Prostate gland (tissue), 2 donors: ENCODE data around the gene PDGFA.
"Not testable (repeated sequence)": the region's sequence is repeated elsewhere in the genome, so short reads cannot be mapped to it uniquely, and the experiment has no call there.

Source experiments
- POLR2A ChIP-seq: fragments of 450-650 bp; IDR thresholded peaks from one replicate; pipeline ENCODE4 v1.6.1; 2016; ENCODE audit warnings: antibody characterized with exemption, mild to moderate bottlenecking
- TF ChIP-seq, protein P1 (sequence below), 4 experiments: fragments of 200-600 bp in 2 of 4; fragments of 450-650 bp in 2 of 4; sonication (generic) in 2 of 4; IDR thresholded peaks; 1 replicate in 3 of 4; 2 replicates in 1 of 4; pipeline ENCODE4 v1.5.1; 2016 to 2019; ENCODE audit warnings: antibody characterized with exemption in 4 of 4, mild to moderate bottlenecking in 2 of 4, moderate library complexity in 2 of 4

- TF ChIP-seq, protein P1, sequence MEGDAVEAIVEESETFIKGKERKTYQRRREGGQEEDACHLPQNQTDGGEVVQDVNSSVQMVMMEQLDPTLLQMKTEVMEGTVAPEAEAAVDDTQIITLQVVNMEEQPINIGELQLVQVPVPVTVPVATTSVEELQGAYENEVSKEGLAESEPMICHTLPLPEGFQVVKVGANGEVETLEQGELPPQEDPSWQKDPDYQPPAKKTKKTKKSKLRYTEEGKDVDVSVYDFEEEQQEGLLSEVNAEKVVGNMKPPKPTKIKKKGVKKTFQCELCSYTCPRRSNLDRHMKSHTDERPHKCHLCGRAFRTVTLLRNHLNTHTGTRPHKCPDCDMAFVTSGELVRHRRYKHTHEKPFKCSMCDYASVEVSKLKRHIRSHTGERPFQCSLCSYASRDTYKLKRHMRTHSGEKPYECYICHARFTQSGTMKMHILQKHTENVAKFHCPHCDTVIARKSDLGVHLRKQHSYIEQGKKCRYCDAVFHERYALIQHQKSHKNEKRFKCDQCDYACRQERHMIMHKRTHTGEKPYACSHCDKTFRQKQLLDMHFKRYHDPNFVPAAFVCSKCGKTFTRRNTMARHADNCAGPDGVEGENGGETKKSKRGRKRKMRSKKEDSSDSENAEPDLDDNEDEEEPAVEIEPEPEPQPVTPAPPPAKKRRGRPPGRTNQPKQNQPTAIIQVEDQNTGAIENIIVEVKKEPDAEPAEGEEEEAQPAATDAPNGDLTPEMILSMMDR (IDR thresholded peaks at IDR 0.05): not testable (repeated sequence)
- TF ChIP-seq POLR2A: not testable (repeated sequence)
Observed at GRCh38 chr7:551615-551970, 31.9 kb upstream of the PDGFA start.
